ENCODE results near the gene FCMR.

DNA sequence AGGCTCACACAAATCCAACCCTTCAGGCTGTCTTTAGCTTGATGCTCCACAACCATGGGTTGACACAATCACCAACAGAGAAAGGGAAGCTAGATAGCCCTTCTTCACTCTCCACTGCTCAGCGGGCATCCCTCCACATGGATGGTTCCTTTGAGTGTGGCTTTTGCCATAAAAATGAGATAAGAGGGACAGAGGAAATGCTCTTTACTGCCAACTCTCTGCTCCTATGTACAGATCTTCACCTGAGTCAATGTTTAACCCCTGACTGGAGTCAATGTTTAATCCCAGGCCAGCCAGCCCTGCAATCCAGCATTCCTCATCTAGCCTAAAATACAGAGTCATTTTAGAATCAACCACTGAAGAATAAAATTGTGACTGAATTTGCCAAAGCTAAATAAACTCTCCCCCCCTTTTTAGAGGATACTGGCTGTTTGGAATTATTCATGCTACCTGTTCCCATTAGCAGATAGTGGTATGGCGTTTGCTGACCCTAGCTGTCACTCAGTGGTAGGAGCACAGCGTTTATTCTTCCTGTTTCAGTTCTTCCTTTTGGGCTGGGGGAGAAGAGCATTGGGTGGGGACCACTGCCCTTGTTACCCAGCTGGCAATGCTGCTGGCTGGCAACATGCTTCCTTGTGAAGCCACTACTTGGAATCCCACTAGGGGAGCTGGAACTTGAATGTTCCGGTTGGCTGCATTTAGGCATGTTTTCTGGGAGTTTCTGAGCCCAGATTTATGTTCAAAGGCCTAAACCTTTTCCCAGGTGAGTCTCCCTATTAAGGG, 29.8 kb upstream of the FCMR start:
- TF ChIP-seq, protein P1, sequence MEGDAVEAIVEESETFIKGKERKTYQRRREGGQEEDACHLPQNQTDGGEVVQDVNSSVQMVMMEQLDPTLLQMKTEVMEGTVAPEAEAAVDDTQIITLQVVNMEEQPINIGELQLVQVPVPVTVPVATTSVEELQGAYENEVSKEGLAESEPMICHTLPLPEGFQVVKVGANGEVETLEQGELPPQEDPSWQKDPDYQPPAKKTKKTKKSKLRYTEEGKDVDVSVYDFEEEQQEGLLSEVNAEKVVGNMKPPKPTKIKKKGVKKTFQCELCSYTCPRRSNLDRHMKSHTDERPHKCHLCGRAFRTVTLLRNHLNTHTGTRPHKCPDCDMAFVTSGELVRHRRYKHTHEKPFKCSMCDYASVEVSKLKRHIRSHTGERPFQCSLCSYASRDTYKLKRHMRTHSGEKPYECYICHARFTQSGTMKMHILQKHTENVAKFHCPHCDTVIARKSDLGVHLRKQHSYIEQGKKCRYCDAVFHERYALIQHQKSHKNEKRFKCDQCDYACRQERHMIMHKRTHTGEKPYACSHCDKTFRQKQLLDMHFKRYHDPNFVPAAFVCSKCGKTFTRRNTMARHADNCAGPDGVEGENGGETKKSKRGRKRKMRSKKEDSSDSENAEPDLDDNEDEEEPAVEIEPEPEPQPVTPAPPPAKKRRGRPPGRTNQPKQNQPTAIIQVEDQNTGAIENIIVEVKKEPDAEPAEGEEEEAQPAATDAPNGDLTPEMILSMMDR (IDR thresholded peaks at IDR 0.05) = no peak
- no peak for TF ChIP-seq POLR2A (IDR thresholded peaks at IDR 0.05)

All from tibial nerve (tissue), 3 donors.